ENCODE measurements around the gene TNNI3. TPM values are rescaled to one million over a fixed set of nuclear protein-coding genes. Genes with fewer than 3 reads are reported as not detected.

Gene TNNI3
- total RNA-seq, 1 experiment from 2014 or later = 15.0 TPM

DNA sequence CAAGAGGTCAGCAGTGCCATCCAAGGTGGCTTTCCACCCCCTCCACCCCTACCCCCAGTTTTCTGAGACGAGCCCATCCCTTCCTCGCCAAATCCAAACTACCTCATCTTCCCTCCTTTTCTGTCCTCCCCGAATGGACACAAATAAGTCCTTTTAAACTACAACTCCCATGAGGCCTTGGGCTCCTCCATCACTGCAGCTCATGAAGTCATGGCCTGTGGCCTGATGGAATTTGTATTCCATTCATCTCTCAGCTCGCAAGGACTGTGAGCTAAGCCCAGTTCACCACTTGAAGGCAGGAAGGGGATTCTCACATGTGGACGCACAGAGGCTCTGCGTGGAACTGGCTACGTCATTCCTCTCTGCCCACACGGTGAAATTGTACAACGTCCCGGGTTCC is 39.3 kb upstream of the TNNI3 start (continued):
- TF ChIP-seq ZNF232 (CRISPR knock-in tag; IDR thresholded peaks at IDR 0.05) (no peak), FOXJ3 (CRISPR knock-in tag; IDR thresholded peaks at IDR 0.05; ENCODE audit: borderline replicate concordance) (no peak), ZNF263 (CRISPR knock-in tag; IDR thresholded peaks at IDR 0.05; ENCODE audit: low read depth) (no peak), GTF2I (CRISPR knock-in tag; conservative IDR thresholded peaks at IDR 0.05) (no peak), MXD4 (CRISPR knock-in tag; IDR thresholded peaks at IDR 0.05; ENCODE audit: borderline replicate concordance) (no peak), HMGXB4 (CRISPR knock-in tag; IDR thresholded peaks at IDR 0.05) (no peak)

DNA sequence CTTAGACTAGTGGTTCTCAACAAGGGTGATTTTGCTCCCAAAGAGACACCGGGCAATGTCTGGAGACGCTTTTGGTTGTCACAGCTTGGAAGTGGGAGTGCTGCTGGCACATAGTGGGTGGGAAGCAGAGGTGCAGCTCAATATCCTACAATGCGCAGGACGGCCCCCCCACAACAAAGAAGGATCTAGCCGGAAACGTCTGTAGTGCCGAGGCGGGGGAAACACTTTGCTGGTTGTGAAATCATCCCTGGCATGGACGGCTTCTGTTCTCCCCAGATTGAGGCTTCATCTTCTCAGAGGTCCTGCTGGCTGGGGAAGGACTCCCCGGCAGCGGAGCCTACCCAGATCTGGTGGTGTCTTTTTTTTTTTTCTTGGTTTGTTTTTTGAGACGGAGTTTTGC is 35.9 kb upstream of the TNNI3 start:
- Mint-ChIP-seq H3K27ac (no peak overlapping the region), H3K36me3 (no peaks in the 10 kb centered on the region), H3K4me1 (peaks cover 4% of the 10 kb centered on the region; the same call in 1 of the 2 replicates), H3K9me3 (no peaks in the 10 kb centered on the region), H3K4me3 (no peak overlapping the region), H3K27me3 (ENCODE audit: low read depth) (peaks cover 31% of the 10 kb centered on the region)
- CTCF ChIA-PET = interaction anchor here (0.7 to 1.1 kb wide), 4 partner anchors 13 to 47 kb away, joined by 3 to 4 read pairs (median 3); partner anchors contain the start of genes DNAAF3 and SYT5
- DNase-seq (ENCODE audit: low spot score) (no peak), ATAC-seq (no peak)
- TF ChIP-seq NR2C2 (CRISPR knock-in tag; IDR thresholded peaks at IDR 0.05) (no peak), AFF4 (CRISPR knock-in tag; IDR thresholded peaks at IDR 0.05; ENCODE audit: borderline replicate concordance) (no peak), EMX1 (CRISPR knock-in tag; IDR thresholded peaks at IDR 0.05) (no peak), ESRRA (CRISPR knock-in tag; IDR thresholded peaks at IDR 0.05; ENCODE audit: borderline replicate concordance) (no peak), ZNF121 (CRISPR knock-in tag; IDR thresholded peaks at IDR 0.05) (no peak), ZBTB21 (CRISPR knock-in tag; IDR thresholded peaks at IDR 0.05; ENCODE audit: borderline replicate concordance) (no peak), FOXJ3 (CRISPR knock-in tag; IDR thresholded peaks at IDR 0.05; ENCODE audit: borderline replicate concordance) (no peak), ZNF263 (CRISPR knock-in tag; IDR thresholded peaks at IDR 0.05; ENCODE audit: low read depth) (no peak), SMAD4 (CRISPR knock-in tag; IDR thresholded peaks at IDR 0.05) (no peak), CREB1 (CRISPR knock-in tag; IDR thresholded peaks at IDR 0.05) (no peak), ZNF317 (CRISPR knock-in tag; IDR thresholded peaks at IDR 0.05; ENCODE audit: borderline replicate concordance, low read depth) (no peak), ZNF219 (CRISPR knock-in tag; IDR thresholded peaks at IDR 0.05; ENCODE audit: borderline replicate concordance) (no peak)
- TF ChIP-seq, protein P1, sequence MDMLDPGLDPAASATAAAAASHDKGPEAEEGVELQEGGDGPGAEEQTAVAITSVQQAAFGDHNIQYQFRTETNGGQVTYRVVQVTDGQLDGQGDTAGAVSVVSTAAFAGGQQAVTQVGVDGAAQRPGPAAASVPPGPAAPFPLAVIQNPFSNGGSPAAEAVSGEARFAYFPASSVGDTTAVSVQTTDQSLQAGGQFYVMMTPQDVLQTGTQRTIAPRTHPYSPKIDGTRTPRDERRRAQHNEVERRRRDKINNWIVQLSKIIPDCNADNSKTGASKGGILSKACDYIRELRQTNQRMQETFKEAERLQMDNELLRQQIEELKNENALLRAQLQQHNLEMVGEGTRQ (CRISPR knock-in tag; IDR thresholded peaks at IDR 0.05) = no peak
- POLR2A ChIA-PET = interaction anchor here (0.6 kb wide), 1 partner anchor 411 kb away, joined by 3 read pairs; no protein-coding TSS in a partner anchor

- no peak for DNase-seq (ENCODE audit: low spot score)
- no peak for ATAC-seq
- ChIA-PET CTCF (no interaction called here), POLR2A (no interaction called here)
- H3K27ac Mint-ChIP-seq = no peak overlapping the region
- H3K4me1 Mint-ChIP-seq = peaks cover 4% of the 10 kb centered on the region; the same call in 1 of the 2 replicates
- no peaks in the 10 kb centered on the region for H3K36me3 Mint-ChIP-seq
- H3K4me3 Mint-ChIP-seq = no peak overlapping the region
- peaks cover 51% of the 10 kb centered on the region for H3K27me3 Mint-ChIP-seq (ENCODE audit: low read depth)
- TF ChIP-seq NFE2L1 (CRISPR knock-in tag; IDR thresholded peaks at IDR 0.05) (no peak), ZNF416 (CRISPR knock-in tag; IDR thresholded peaks at IDR 0.05) (no peak), CREB1 (CRISPR knock-in tag; IDR thresholded peaks at IDR 0.05) (no peak)
- H3K9me3 Mint-ChIP-seq = no peaks in the 10 kb centered on the region
Observed at GRCh38 chr19:55189403-55189835, 31.9 kb upstream of the TNNI3 start.

Data from WTC11 (cell line).